ENCODE results near the gene LRP1.

GRCh38 chr12:57219993-57220754 is 91.9 kb downstream of the LRP1 start:
- TF ChIP-seq, protein P1, sequence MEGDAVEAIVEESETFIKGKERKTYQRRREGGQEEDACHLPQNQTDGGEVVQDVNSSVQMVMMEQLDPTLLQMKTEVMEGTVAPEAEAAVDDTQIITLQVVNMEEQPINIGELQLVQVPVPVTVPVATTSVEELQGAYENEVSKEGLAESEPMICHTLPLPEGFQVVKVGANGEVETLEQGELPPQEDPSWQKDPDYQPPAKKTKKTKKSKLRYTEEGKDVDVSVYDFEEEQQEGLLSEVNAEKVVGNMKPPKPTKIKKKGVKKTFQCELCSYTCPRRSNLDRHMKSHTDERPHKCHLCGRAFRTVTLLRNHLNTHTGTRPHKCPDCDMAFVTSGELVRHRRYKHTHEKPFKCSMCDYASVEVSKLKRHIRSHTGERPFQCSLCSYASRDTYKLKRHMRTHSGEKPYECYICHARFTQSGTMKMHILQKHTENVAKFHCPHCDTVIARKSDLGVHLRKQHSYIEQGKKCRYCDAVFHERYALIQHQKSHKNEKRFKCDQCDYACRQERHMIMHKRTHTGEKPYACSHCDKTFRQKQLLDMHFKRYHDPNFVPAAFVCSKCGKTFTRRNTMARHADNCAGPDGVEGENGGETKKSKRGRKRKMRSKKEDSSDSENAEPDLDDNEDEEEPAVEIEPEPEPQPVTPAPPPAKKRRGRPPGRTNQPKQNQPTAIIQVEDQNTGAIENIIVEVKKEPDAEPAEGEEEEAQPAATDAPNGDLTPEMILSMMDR (IDR thresholded peaks at IDR 0.05), result no peak
- no peak for TF ChIP-seq POLR2AphosphoS5 (IDR thresholded peaks at IDR 0.05; ENCODE audit: insufficient read depth in 1 of 2, low read depth in 1 of 2)

All from vagina (tissue), 2 donors.